Upper lobe of left lung (tissue), 6 donors: ENCODE measurements around the gene PAN2. TPM values are rescaled to one million over a fixed set of nuclear protein-coding genes. Genes with fewer than 3 reads are reported as not detected.

Source experiments
- ATAC-seq, 2 donors: fragments of 200-7000 bp; cut with Tn5 transposase; one replicate each; pipeline ENCODE4 v1.9.1; 2022; ENCODE audit warnings: mild to moderate bottlenecking in 2 of 2, moderate library complexity in 2 of 2; ENCODE audit not compliant: low FRiP score in 2 of 2
- DNase-seq, 2 donors: peaks; one replicate each; pipeline ENCODE4 v3.0.0-alpha.2; 2019 to 2020
- H3K27ac ChIP-seq, 4 donors: fragments of 200-600 bp; sonication (generic); one replicate each; pipeline ENCODE4 v1.5.1; 2016 to 2019
- H3K27me3 ChIP-seq, 4 donors: fragments of 200-600 bp; sonication (generic); one replicate each; pipeline ENCODE4 v1.5.1; 2017 to 2019
- H3K36me3 ChIP-seq, 4 donors: fragments of 200-600 bp; sonication (generic); one replicate each; pipeline ENCODE4 v1.5.1; 2016 to 2019
- H3K4me1 ChIP-seq, 4 donors: fragments of 200-600 bp; sonication (generic); one replicate each; pipeline ENCODE4 v1.5.1; 2018 to 2019
- H3K4me3 ChIP-seq, 4 donors: fragments of 200-600 bp; sonication (generic); one replicate each; pipeline ENCODE4 v1.5.1; 2017 to 2019; ENCODE audit warnings: mild to moderate bottlenecking in 2 of 4, moderate library complexity in 1 of 4
- H3K9me3 ChIP-seq, 4 donors: fragments of 200-600 bp; sonication (generic); one replicate each; pipeline ENCODE4 v1.5.1; 2018 to 2019
- CTCF ChIP-seq, 6 experiments: fragments of 450-650 bp in 4 of 6; fragments of 200-600 bp in 2 of 6; sonication (generic) in 2 of 6; IDR thresholded peaks; one replicate each; pipeline ENCODE4 v1.5.1; 2016 to 2019; ENCODE audit warnings: antibody characterized with exemption in 6 of 6
- EP300 ChIP-seq, 4 donors: sonication (generic); formaldehyde crosslinking; IDR thresholded peaks; one replicate each; pipeline ENCODE4 v1.5.1; 2017; ENCODE audit warnings: antibody characterized with exemption in 4 of 4, control low read depth in 2 of 4
- POLR2A ChIP-seq, 4 donors: fragments of 450-650 bp; IDR thresholded peaks; one replicate each; pipeline ENCODE4 v1.5.1; 2016 to 2017; ENCODE audit warnings: antibody characterized with exemption in 4 of 4, mild to moderate bottlenecking in 2 of 4
- POLR2AphosphoS5 ChIP-seq, 2 donors: sonication (generic); formaldehyde crosslinking; IDR thresholded peaks; one replicate each; pipeline ENCODE4 v1.5.1; 2017; ENCODE audit warnings: antibody characterized with exemption in 2 of 2
- WGBS, 2 donors: methylation state at CpG; one replicate each; pipeline ENCODE4 v1.1.5; 2017 to 2018; 5-methylcytosine and 5-hydroxymethylcytosine counted together
- total RNA-seq, 6 donors: library from RNA; depleted of rRNA in 4 of 6; stranded (reverse); fragments of >200 nt in 4 of 6; gene quantifications; one replicate each; pipeline versions ENCODE4 v1.1.0 to v1.2.1, GENCODE V29; 2016 to 2021
- donor health status: DM: no; HTN: no; CAD: no; lungs with moderate emphysema.
- donor health status: DM: no; HTN: yes; CAD: no; lungs with severe emphysema.

The PAN2 gene
- total RNA-seq, 6 donors from 2014 or later: 19.5 to 227 (median 74.4) TPM

GRCh38 chr12:56362130-56363059 lies 28.6 kb upstream of the PAN2 start, which contains the start of gene APOF:
APOF (minus strand) TSS chr12:56362857; CDS start chr12:56362745, 112 bp downstream.
- no peak for DNase-seq
- H3K4me1 ChIP-seq: peaks cover 14 to 28% (median 18%) of the 10 kb centered on the region in 4 donors
- no peaks in the 10 kb centered on the region for H3K27me3 ChIP-seq
- no peak for ATAC-seq
- whole genome bisulfite sequencing, 2 donors: 89 to 92% methylated on average over 10 of the region's 10 CpGs
- no peaks in the 10 kb centered on the region for H3K9me3 ChIP-seq
- TF ChIP-seq POLR2AphosphoS5 (IDR thresholded peaks at IDR 0.05): no peak
- TF ChIP-seq POLR2A (IDR thresholded peaks at IDR 0.05): no peak
- no peaks in the 10 kb centered on the region for H3K36me3 ChIP-seq
- H3K4me3 ChIP-seq: no peak within 1 kb of the TSS
- no peak within 1 kb of the TSS for H3K27ac ChIP-seq

- no peaks in the 10 kb centered on the region for H3K9me3 ChIP-seq
- H3K27ac ChIP-seq: no peak overlapping the region
- peaks cover 14 to 33% (median 20%) of the 10 kb centered on the region in 4 donors for H3K4me1 ChIP-seq
- no peak for TF ChIP-seq EP300 (IDR thresholded peaks at IDR 0.05)
- TF ChIP-seq POLR2AphosphoS5 (IDR thresholded peaks at IDR 0.05): no peak
- no peak for TF ChIP-seq POLR2A (IDR thresholded peaks at IDR 0.05)
- no peak for TF ChIP-seq CTCF (IDR thresholded peaks at IDR 0.05)
- no peaks in the 10 kb centered on the region for H3K27me3 ChIP-seq
- ATAC-seq (no peak), DNase-seq (no peak)
- H3K36me3 ChIP-seq: peaks cover 0 to under 1% (median 0%) of the 10 kb centered on the region in 4 donors
- H3K4me3 ChIP-seq: no peak overlapping the region
- WGBS, 2 donors: 69 to 72% methylated on average over 6 to 8 of the region's 8 CpGs
These were observed 27.8 kb upstream of the PAN2 start for GRCh38 chr12:56361487-56362129.

- DNase-seq: peak; percentile 99 to 100
- TF ChIP-seq CTCF (IDR thresholded peaks at IDR 0.05): no peak
- peak in 3 of 4 donors; percentile 63 to 91 (median 87) for TF ChIP-seq POLR2A (IDR thresholded peaks at IDR 0.05)
- TF ChIP-seq EP300 (IDR thresholded peaks at IDR 0.05): peak in 2 of 4 donors; percentile 53 to 88
- TF ChIP-seq POLR2AphosphoS5 (IDR thresholded peaks at IDR 0.05): peak; percentile 70 to 92
- WGBS, 2 donors: 0 to 1% methylated on average over 32 to 54 of the region's 54 CpGs
- Histone ChIP-seq H3K36me3 (peaks cover 12 to 16% (median 14%) of the 10 kb centered on the region in 4 donors), H3K4me3 (peak within 1 kb of the TSS; percentile 66 to 92 (median 73)), H3K4me1 (peaks cover 14 to 37% (median 20%) of the 10 kb centered on the region in 4 donors), H3K27ac (peak within 1 kb of the TSS; percentile 89 to 93 (median 90)), H3K9me3 (no peaks in the 10 kb centered on the region), H3K27me3 (no peaks in the 10 kb centered on the region)
- ATAC-seq: peak; percentile 99
These were observed 26.3 kb upstream of the PAN2 start, which contains the start of gene STAT2 for GRCh38 chr12:56359851-56360767. STAT2 (minus strand) TSS chr12:56360107; CDS start chr12:56356571, 3,536 bp downstream.

- H3K4me1 ChIP-seq: peaks cover 14 to 37% (median 20%) of the 10 kb centered on the region in 4 donors
- no peaks in the 10 kb centered on the region for H3K27me3 ChIP-seq
- peak overlapping the region; percentile 85 to 93 (median 90) for H3K27ac ChIP-seq
- peak overlapping the region; percentile 66 to 92 (median 73) for H3K4me3 ChIP-seq
- H3K9me3 ChIP-seq: no peaks in the 10 kb centered on the region
- TF ChIP-seq POLR2AphosphoS5 (IDR thresholded peaks at IDR 0.05) (peak in 1 of 2 donors; percentile 22), EP300 (IDR thresholded peaks at IDR 0.05) (no peak), POLR2A (IDR thresholded peaks at IDR 0.05) (peak in 2 of 4 donors; percentile 38 to 54)
- DNase-seq (no peak), ATAC-seq (peak in 1 of 2 donors; percentile 4)
- H3K36me3 ChIP-seq: peaks cover 23 to 27% (median 25%) of the 10 kb centered on the region in 4 donors
- 0% methylated on average over 1 of the region's 1 CpG for WGBS, 2 donors
These were observed 25.2 kb upstream of the PAN2 start for GRCh38 chr12:56358836-56359532.

- H3K27me3 ChIP-seq: no peaks in the 10 kb centered on the region
- TF ChIP-seq CTCF (IDR thresholded peaks at IDR 0.05) (no peak), EP300 (IDR thresholded peaks at IDR 0.05) (no peak), POLR2A (IDR thresholded peaks at IDR 0.05) (no peak), POLR2AphosphoS5 (IDR thresholded peaks at IDR 0.05) (no peak)
- 88 to 100% methylated on average over 2 of the region's 2 CpGs for WGBS, 2 donors
- H3K4me3 ChIP-seq: no peak overlapping the region
- ATAC-seq (no peak), DNase-seq (no peak)
- no peak overlapping the region for H3K27ac ChIP-seq
- H3K36me3 ChIP-seq: peaks cover 77 to 100% (median 96%) of the 10 kb centered on the region in 4 donors
- H3K9me3 ChIP-seq: no peaks in the 10 kb centered on the region
- H3K4me1 ChIP-seq: peaks cover 0 to under 1% (median 0%) of the 10 kb centered on the region in 4 donors
These were observed 17.5 kb upstream of the PAN2 start for GRCh38 chr12:56351325-56351724.
